GM19438 (cell line): ENCODE measurements around the gene ZBTB7C.

Experiments
- ATAC-seq: cut with Tn5 transposase; IDR thresholded peaks from one replicate; pipeline ENCODE4 v1.9.1; 2021; ENCODE audit warnings: low read depth; ENCODE audit not compliant: unreplicated experiment

Gene ZBTB7C

DNA sequence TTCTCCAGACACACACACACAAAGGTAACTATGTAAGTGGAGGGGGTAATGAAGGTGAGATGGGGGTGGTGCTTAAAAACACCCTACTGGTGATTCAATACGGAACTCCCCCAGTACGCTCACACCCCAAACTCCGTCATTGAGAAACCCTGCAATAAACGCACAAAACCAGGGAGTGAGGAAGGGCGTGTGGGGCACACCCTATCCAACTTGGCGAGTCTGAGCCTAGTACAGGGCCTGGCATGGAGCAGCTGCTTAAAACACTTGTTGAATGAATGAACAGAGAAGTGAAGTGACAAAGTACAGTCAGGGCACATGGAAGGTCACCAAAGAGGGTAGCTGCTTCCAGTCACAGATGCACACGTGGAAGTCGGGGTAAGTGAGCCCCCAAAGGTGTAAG, 331.9 kb downstream of the ZBTB7C start:
- no peak for ATAC-seq

DNA sequence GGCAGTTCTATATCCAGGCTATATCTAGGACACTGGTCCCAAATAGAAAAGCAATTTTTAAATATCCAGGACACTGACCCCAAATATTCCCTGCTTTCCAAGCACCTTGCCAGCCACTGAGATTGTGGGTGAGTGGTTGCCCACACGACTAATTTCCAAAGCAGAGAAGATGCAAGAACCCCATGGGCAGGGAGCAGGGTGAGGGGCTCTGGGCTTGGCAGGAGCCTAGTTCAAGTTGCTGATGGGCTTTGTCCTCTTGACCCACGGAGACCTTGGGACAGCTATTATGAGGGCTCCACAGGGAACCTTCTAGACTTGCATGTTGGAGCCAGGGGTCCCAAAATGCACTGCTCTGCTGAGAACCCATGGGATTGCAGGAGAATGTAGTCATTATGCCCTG, 332.7 kb downstream of the ZBTB7C start:
- ATAC-seq, result no peak

DNA sequence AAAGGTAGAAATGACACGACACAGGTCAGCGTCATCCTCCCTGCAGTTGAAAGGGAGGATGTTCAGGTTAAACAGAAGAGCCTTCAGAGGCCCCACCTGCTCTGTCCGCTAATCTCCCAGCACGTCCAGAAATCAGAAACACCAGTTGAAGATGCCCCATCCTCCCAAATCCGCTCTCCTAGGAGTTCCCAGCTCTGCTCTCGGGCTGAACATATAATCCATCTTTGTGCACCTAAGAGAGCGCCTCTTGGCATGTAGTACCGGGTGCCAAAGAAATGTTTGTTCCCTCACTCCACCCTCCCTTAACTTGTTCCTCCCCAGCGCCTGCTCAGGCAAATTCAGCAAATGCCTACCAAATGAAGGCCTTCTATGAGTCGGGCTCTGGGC, 333.5 kb downstream of the ZBTB7C start:
- no peak for ATAC-seq

DNA sequence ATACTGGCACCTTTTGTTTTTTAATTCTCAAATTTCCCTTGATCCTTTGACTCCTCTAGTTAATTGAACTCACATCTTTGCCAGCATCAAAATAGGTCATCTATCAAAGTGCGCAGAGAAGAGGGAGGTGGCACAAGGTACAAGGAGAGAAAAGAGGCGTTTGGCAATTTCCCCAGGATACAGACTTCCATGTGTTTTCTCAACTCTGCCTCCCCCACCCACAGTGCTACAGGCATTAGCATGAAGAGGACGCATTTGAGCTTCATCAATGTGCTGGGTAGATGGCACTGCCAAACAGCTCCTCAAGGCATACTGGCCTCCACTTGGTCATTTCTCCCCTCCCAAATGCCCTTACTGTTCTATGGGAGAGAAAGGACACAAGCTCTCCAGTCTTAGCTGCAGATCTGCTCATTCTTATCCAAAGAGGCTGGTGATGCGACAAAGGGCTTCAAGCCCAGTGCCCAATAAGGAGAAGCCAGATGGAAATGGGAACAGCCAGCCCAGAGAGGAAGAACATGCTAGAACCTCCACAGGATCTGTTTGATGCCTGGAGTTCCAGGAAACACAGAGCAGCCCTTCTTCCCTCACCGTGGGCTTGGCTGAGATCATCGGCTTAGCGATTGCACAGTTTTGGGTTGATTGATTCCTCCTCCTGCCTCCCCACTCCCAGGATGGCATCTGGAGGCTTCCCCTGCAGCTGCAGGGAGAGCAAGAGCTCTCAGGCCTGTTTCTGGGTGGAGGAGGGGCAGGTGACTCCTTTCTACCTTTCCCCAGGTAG, 334.1 kb downstream of the ZBTB7C start:
- ATAC-seq, result no peak

DNA sequence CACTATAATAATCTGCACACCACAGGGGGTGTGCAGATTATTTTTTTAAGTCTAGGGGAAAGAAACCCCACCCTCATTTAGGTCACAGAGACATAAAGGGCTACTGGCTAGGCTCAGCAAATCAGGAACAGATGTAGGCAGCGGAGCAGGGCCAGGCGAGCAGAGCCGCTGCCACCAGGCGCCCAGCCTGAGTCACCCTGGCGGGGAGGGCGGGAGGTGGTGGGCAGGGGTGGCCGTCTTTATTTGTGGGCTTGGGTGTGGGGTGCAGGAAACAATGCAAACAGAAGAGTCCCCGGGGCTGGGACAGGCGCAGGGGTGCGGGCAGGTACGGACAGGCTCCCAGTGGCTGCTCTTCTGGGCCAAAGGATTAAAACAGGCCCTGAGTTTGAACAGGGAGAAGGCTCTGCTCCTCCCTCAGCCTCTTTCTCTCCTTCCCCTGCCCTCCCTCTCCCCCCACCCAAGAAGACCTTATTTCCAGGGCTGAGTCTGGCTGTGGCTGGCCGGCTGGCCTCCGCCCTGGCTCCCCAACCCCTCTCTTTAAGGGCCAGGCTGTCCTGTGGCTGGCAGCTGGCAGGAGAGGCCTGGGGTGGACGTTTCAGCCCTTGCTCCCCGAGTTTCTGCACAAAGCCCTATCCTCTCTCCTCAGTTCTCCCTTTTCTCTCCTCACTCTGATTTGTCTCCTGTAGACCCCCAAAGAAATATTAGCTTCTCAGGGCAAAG, 335.8 kb downstream of the ZBTB7C start:
- ATAC-seq, result no peak

DNA sequence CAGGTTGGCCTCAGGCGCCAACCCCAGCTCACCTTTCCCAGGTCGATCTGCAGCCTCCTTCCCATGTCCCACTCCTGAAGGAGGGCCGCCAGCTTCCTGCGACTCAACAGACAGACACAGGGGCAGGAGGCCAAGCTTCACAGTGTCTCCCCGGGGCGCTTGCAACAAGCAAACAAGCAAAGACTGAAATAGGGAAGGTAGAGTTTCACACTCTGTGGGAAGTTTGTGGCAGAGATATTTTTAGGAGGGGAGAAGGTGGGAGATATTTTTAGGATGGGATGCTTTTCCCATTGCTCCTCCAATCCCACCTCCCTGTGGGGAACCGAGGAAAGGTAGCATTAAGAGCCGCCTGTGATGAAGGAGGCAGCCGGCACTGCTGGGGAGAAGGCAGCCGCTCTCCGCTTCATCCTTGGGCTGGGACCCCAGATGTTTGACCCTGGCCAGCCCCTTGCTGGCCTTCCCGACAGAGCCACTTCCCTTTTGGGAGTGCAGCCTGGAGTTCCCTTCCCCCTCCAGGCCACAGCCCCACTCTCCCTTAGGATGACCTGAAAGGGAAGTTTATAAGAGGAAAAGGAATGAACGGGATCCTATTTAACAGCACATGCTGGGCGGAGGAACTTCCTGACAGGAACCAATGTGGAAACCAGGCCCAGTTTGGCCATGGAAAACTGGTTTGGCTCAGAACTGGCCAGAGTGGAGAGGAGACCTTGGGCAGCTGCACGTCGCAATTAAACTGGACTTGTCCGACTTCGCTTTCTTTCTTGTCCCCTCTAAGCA, 336.6 kb downstream of the ZBTB7C start:
- no peak for ATAC-seq

DNA sequence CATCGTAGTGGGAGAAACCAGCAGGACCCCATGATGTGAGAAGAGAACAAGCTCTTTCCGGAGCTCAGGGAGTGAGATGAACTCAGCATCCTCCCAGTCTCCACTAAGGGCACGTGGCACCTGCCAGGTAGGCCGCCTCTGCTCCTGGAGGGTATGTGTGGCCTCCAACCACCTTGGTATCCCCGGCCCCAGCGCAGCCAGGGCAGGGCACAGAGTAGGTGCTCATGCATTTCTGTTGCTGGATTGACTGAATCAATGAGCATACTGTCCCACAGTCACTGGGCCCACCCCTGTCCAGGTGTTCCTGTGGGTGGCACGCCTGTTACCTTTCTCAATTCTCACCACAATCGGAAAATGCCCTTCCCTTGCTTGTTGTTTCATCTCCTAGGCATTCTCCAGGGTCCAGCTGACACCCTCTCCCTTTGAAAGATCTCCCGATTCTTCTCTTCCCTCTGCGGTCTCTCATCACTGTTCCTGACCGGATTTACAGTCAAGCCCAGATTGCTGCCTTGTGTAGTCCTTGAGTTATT, 340.2 kb downstream of the ZBTB7C start:
- ATAC-seq, result no peak

DNA sequence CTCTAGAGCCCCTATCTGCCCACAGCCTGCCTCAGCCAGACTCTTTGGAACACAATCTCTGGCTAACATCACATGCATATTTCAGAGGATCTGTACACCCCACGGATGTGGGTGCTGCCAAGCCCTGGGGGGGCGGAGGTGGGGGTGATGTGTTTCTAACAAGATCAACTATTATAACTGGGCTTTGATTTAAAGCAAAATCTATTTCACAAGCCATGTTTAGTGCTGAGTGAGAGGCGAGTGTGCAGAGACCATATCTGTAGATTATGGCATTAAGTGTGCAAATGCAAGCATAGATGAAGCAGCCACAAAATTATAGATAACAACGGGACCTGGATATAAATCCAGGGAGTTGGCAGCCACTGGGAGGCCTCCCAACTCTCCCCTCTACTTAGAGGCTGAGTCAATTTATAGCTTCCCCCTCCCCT, 342.9 kb downstream of the ZBTB7C start:
- ATAC-seq, result no peak

DNA sequence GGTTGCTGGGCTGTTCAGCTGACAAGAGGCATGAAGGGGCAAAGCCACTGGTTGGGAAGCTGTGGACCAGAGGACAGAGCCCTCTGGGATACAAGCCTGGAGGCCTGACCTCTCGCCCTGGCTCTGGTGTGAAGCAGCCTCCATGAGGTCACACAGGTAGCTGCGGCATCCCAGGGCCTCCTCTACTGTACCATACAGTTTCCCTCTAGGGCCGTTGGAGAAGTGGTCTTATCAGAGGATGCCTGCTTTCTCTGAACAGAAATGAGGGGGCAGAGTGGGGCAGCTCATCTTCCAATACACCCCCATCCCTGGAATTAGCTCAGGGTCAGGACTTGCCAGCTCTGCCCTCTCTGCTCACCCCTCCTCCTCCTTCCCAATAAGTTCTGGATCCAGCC, 343.6 kb downstream of the ZBTB7C start:
- no peak for ATAC-seq

DNA sequence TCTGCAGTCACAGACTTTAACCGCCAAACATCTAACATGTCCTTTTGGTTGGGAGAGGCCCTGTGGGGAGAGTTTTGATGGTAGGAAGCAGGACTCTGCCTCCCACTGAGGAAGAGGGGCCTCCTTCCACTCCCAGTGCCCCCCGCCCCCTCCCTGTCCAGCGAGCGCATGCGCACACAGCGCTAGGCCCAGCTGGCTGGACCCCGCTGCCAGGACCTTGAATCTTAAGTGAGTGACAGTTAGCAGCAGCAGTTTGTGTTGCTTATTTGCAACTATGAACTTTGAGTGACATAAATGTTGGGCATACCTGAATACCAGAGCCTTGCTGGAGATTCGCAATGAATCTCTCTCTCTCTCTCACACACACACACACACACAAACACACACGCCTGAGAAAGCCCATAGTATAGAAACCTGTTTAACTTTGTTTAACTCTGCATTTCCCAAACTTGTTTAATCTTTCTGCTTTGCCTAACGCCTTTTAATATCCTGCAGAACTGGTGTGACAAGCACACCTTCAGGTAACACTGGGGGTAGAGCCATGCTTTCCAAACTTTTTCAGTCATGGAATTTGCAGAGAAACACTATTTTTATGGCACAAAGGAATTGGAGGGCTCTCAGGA, 344.1 kb downstream of the ZBTB7C start:
- no peak for ATAC-seq

DNA sequence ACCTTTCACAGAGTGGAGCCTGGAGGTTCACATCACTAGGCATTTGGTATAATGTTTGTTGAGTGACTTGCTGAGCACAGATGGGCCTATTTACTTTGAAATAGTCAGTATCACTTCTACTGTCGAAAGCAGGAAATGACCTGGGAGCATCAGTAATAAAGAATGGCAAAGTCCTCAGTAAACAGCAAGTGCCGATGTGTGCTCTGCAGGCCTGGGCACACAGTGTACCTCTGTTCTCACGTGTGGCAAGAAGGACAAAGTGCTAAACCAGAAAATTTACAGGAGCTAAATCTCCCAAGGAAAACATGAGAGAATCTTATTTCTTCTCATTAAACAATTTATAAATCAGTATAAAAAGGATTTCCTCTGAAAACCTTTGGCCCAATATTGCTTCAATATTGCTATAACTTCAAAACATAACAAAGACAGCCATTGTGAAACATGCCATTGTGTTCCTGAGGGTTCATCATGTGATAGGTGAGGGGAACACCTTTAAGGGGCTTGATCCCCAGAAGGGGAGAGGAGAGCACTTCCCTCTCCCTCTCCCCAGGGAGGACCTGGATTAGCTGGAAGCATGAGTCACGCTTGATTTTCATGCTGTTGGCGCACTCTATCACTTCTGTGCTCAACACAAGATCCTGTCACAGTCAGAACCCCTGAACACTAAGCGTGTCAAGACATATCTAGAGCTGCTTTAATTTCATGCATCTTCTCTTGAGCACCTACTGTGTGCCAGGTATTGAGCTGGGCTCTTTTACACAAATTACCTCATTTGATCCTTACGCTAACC, 347.2 kb downstream of the ZBTB7C start:
- no peak for ATAC-seq

DNA sequence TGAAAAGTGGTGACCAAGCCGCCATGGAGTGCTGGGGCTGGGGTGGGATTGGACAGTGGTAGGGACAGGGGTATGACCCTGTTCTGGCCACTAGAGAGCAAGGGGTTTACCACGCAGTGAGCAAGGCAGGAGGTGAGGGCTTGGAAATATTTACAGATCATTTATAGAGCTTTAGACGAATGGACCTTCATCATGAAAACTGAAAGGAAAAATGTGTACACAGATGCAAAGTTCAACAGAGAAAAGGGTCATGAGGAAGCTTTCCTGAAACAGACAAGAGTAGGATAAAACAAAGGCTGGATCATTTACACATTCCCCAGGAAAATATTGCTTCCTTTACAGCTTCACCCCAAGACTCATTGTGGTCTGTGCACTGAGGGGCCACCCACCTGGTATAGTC, 348.2 kb downstream of the ZBTB7C start:
- no peak for ATAC-seq

DNA sequence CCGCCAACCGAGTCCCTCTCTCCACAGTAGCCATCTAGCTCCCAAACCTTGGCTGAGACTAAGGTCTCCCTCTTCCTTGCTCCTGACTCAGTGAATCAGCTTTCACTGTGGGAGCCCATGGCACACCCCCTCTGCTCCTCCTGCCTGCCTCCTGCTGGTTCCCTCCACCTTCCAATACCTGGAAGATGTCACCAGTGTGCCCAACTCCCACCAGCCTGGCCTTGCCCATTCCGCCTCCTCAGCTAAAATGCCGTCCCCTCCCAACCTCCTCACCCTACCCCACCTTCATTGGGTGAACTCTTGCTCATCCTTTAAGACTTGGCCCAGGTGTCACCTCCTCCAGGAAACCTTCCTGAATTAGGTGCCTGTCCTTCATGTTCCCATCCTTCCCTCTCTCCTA, 348.8 kb downstream of the ZBTB7C start:
- ATAC-seq, result no peak

DNA sequence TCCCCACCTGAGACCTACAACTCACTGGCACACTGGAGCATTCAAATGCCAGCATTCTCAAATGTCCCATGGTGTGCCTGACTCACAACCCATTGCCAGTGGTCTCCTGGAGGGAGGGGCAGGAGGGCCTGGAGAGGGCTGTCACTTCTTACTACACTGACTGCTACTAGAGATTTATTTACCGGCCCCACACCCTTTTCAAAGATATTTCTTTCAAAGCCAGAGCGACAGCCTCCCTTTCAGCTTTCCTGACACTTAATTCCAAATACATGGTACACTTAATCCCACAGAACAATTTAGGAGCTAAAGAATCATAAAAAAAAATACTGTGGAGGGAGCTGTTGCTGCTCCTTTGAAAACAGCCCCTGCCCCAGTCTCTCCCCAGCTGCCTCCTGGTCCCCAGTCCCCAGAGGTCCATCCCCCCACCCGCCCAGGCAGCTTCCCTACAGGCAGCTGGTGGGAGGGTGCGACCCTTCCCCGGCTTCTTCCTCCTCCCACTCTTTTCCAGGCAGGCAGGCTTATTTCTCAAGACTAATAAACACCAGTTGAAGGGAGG, 349.6 kb downstream of the ZBTB7C start:
- no peak for ATAC-seq

DNA sequence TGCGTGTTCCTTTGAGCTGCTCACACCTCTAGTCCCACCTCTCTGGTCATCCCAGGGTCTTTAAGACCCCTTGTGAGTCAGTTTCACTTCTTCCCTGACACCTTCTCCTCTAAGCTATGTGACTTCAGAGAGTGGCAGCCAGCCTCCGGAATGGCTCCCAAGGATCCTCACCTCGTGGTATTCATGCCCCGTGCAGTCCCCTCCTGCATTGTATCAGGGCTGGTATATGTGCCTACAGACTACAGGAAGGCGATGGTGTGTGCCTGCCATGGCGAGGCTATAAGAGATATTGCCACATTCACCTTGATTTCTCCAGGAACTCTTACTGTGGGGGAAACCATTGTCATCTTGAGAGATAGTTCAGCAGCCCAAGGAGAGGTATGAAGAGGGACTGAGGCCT, 350.7 kb downstream of the ZBTB7C start:
- ATAC-seq, result no peak

DNA sequence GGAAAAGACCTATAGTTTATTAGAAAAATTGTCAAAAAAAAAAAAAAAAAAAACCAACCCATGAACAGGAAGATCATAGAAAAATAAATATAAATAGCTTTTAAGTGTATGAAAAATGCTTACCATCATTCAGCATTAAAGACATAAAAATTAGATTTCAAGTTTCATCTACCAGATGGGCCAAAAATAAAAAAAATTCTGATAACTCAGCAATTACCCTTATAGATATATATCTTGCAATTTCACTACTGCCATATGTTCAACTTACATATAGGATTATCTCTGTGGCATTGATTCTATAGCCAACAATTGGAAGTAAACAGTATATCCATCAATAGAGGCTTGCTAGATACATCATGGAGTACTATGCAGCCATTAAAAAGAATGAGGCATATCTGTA, 352.2 kb downstream of the ZBTB7C start:
- ATAC-seq, result no peak

DNA sequence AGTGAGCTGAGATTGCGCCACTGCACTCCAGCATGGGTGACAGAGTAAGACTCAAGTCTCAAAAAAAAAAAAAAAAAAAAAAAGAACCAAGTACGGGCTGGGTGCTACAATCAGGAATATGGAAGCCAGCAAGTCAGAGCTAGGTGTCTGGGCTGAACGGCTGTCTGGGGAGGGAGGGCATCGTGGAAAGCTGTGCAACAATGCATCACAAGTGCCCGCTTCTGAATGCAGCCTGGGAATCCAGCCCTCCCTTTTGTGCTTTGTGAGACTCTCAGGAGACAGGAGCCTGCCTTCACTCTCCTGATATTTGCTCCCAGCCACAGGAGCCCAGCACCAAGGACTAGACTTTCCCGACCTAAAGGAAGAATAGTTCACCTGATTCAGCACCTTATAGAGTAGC, 353.8 kb downstream of the ZBTB7C start:
- ATAC-seq, result no peak

DNA sequence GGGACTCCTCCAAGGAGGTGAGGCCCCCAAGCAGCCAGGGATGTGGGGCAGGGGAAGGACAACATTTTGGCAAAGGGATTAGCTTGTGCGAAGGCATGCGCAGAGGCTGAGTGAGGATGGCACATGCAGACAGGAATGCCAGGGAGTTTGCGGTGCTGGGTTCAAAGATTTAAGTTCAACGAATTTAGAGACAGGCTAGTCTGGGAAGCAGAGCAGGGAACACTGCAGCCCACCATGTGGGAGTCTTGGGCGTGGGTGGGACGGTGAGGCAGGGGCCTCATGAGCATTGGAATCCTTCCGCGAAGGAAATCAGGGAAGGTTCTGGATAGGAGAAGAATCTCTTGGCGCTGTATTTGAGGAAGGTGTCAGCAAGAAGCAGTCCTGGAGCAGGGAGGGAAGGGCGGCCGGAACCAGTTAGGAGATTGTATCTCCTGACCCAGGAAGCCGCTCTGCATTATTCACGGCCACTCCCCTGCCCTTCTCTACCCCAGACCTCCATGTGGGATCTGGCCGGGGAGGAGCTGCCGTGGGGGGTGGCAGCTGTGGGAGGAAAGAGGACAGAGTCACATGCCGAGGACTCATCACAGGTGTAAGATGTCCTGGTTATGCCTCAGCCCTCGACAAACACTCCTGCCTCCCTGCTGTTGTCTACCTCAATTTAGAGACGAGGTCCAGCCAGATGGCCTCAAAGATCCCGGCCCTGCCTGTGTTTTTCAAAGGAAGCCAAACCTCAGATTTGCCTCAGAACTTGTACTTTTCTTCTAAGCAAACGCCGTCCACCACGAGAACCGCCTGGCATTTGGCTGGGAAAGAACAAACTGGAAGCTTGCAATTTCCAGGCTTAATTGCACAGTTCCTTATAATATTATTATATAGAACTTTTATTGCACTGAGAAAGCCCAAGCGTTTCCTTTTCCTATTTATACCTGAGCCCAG, 355.0 kb downstream of the ZBTB7C start:
- no peak for ATAC-seq

DNA sequence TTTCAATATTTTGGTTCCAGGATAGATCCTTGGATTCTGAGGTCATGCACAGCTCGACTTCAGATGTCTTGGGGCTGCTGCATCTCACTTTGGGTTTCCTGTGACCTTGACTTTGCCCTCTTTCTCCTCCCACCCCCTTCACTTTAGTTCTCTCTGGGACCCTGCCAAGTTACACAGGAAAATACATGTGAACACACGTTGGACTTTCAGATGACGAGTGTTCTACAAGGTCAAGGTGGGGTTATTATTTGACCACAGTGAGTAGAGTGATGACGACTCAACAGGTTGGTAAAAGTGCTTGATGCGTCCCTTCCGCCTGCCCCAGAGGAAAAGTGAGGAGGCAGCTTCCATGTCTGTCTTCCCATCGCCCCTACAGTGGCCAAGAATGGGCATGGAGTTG, 356.3 kb downstream of the ZBTB7C start:
- no peak for ATAC-seq
